A549 (cell line): ENCODE results near the gene TIE1. TPM values are rescaled to one million over a fixed set of nuclear protein-coding genes. Genes with fewer than 3 reads are reported as not detected.

ENCODE experiments used
- ATAC-seq, 2 experiments: fragments of 200-7000 bp in 1 of 2; fragments of >200 bp in 1 of 2; cut with Nextera tagmentation in 1 of 2; cut with Tn5 transposase in 1 of 2; 3 replicates each; pipeline versions ENCODE4 v1.8.0 to v1.9.1; 2018 to 2020; ENCODE audit warnings: mild to moderate bottlenecking in 1 of 2, moderate library complexity in 1 of 2
- CTCF ChIA-PET: fragments of 300-600 bp; sonication (Branson Sonifier 250); formaldehyde crosslinking; extraction: SDS; loops from one replicate; lab custom pipeline; 2021; ENCODE audit warnings: antibody characterized with exemption, inconsistent platforms; lab: Yijun Ruan, JAX
- POLR2A ChIA-PET: fragments of 350-600 bp; formaldehyde crosslinking; extraction: SDS; loops from one replicate; lab custom pipeline; 2021; ENCODE audit warnings: antibody characterized with exemption, inconsistent platforms; lab: Yijun Ruan, JAX
- DNase-seq, 2 experiments: peaks; one replicate each; pipeline versions ENCODE4 v3.0.0 to v3.0.0-alpha.2; 2011 to 2016; ENCODE audit warnings: low read depth in 1 of 2, low spot score in 1 of 2
- FAIRE-seq: peaks from 2 replicates; lab custom pipeline; 2011; peaks lifted over from hg19 to GRCh38; lab: Jason Lieb, UNC
- H3K27ac ChIP-seq, 2 experiments: fragments of >200 bp; sonication (Bioruptor Twin); formaldehyde crosslinking; 3 replicates each; pipeline ENCODE4 v1.5.1; 2016 to 2017
- H3K4me1 ChIP-seq: fragments of >200 bp; sonication (Bioruptor Twin); formaldehyde crosslinking; 3 replicates; pipeline ENCODE4 v1.6.1; 2016
- H3K4me2 ChIP-seq: fragments of >200 bp; sonication (Bioruptor Twin); formaldehyde crosslinking; 3 replicates; pipeline ENCODE4 v1.6.1; 2016
- H3K4me3 ChIP-seq: fragments of >200 bp; sonication (Bioruptor Twin); formaldehyde crosslinking; 3 replicates; pipeline ENCODE4 v1.5.1; 2016
- H3K9me3 ChIP-seq: fragments of >200 bp; sonication (Bioruptor Twin); formaldehyde crosslinking; 3 replicates; pipeline ENCODE4 v1.6.1; 2016
- CBX2 ChIP-seq: fragments of 200-600 bp; sonication (generic); IDR thresholded peaks from 2 replicates; pipeline ENCODE4 v1.6.1; 2016; ENCODE audit warnings: low read depth, mild to moderate bottlenecking, borderline replicate concordance
- EHMT2 ChIP-seq: fragments of 200-600 bp; sonication (generic); IDR thresholded peaks from 2 replicates; pipeline ENCODE4 v1.6.1; 2016; ENCODE audit warnings: antibody characterized with exemption, low read depth, mild to moderate bottlenecking, moderate library complexity
- EP300 ChIP-seq, 2 experiments: fragments of >200 bp; sonication (Bioruptor Twin); formaldehyde crosslinking; IDR thresholded peaks; 2 replicates in 1 of 2; 3 replicates in 1 of 2; pipeline ENCODE4 v1.6.1; 2016 to 2017
- ESRRA ChIP-seq: fragments of 150-350 bp; IDR thresholded peaks from 2 replicates; pipeline ENCODE4 v1.6.1; 2014; ENCODE audit warnings: mild to moderate bottlenecking, low read length, borderline replicate concordance
- GATA3 ChIP-seq: IDR thresholded peaks from 2 replicates; pipeline ENCODE4 v1.6.1; 2012; ENCODE audit warnings: borderline replicate concordance
- HDAC2 ChIP-seq: fragments of 200-600 bp; sonication (generic); IDR thresholded peaks from 2 replicates; pipeline ENCODE4 v1.6.1; 2016
- HOXA7 ChIP-seq: fragments of 250-450 bp; sonication (Bioruptor Pico); IDR thresholded peaks from 2 replicates; pipeline ENCODE4 v1.5.0; 2020; ENCODE audit warnings: mild to moderate bottlenecking, moderate library complexity
- HOXB13 ChIP-seq: fragments of 250-450 bp; sonication (Bioruptor Pico); IDR thresholded peaks from 2 replicates; pipeline ENCODE4 v1.5.0; 2020; ENCODE audit warnings: low read depth, mild to moderate bottlenecking, moderate library complexity
- JUNB ChIP-seq: fragments of >200 bp; sonication (Bioruptor Twin); formaldehyde crosslinking; IDR thresholded peaks from 2 replicates; pipeline ENCODE4 v1.6.1; 2016
- MAZ ChIP-seq: fragments of 150-350 bp; IDR thresholded peaks from 2 replicates; pipeline ENCODE4 v1.6.1; 2014; ENCODE audit warnings: antibody characterized with exemption, low read depth, low read length, borderline replicate concordance
- MYC ChIP-seq: IDR thresholded peaks from 2 replicates; pipeline ENCODE4 v1.6.1; 2012; ENCODE audit warnings: mild to moderate bottlenecking, inconsistent platforms, low read length, improper control_type of control experiment, borderline replicate concordance
- NPAS2 ChIP-seq: fragments of 250-450 bp; sonication (Bioruptor Pico); IDR thresholded peaks from 2 replicates; pipeline ENCODE4 v1.8.0; 2022; ENCODE audit warnings: mild to moderate bottlenecking, moderate library complexity, borderline replicate concordance
- PHF8 ChIP-seq: fragments of 200-600 bp; sonication (generic); IDR thresholded peaks from 2 replicates; pipeline ENCODE4 v1.6.1; 2016; ENCODE audit warnings: low read depth, mild to moderate bottlenecking, antibody characterized with exemption, moderate library complexity, borderline replicate concordance
- POLR2A ChIP-seq: IDR thresholded peaks from 2 replicates; pipeline ENCODE4 v1.6.1; 2012; ENCODE audit warnings: mild to moderate bottlenecking, low read length
- SMC3 ChIP-seq: fragments of >200 bp; sonication (Bioruptor Twin); formaldehyde crosslinking; IDR thresholded peaks from 3 replicates; pipeline ENCODE4 v1.6.1; 2018; ENCODE audit warnings: inconsistent platforms
- SREBF2 ChIP-seq: fragments of 450-650 bp; IDR thresholded peaks from 2 replicates; pipeline ENCODE4 v1.6.1; 2014; ENCODE audit warnings: mild to moderate bottlenecking, moderate library complexity
- TFCP2L1 ChIP-seq: fragments of 250-450 bp; sonication (Bioruptor Pico); IDR thresholded peaks from 2 replicates; pipeline ENCODE4 v1.5.0; 2021; ENCODE audit warnings: mild to moderate bottlenecking
- TP53 ChIP-seq: fragments of 250-450 bp; sonication (Bioruptor Pico); IDR thresholded peaks from 2 replicates; pipeline ENCODE4 v1.5.0; 2021; ENCODE audit warnings: mild to moderate bottlenecking, moderate library complexity
- ZC3H11A ChIP-seq: fragments of 450-650 bp; IDR thresholded peaks from 2 replicates; pipeline ENCODE4 v1.6.1; 2014; ENCODE audit warnings: antibody characterized with exemption, mild to moderate bottlenecking
- ZSCAN20 ChIP-seq: fragments of 250-450 bp; sonication (Bioruptor Pico); IDR thresholded peaks from 2 replicates; pipeline ENCODE4 v1.8.0; 2022; ENCODE audit warnings: mild to moderate bottlenecking, moderate library complexity
- WGBS: methylation state at CpG from one replicate; pipeline ENCODE4 v1.1.6; 2017; ENCODE audit errors: missing lambda C conversion rate; 5-methylcytosine and 5-hydroxymethylcytosine counted together
- polyA plus RNA-seq, 4 experiments: library from polyadenylated mRNA; depleted of rRNA in 3 of 4; stranded (reverse); fragments of >200 nt; fragmentation: RNase III in 1 of 4; extraction: RNeasy Plus Mini Kit Qiagen cat#74134 plus additional on column Dnase treatment in 1 of 4; gene quantifications; 2 replicates in 3 of 4; 3 replicates in 1 of 4; pipeline ENCODE4 v1.2.3, GENCODE V29; 2011 to 2017
- TF ChIP-seq, protein P1 (sequence below): IDR thresholded peaks from 2 replicates; pipeline ENCODE4 v1.6.1; 2012
- TF ChIP-seq, protein P2 (sequence below): fragments of 450-650 bp; IDR thresholded peaks from 2 replicates; pipeline ENCODE4 v1.6.1; 2014; ENCODE audit warnings: antibody characterized with exemption

Gene TIE1
- polyA plus RNA-seq, 2 of the 4 experiments (the other 2 are of a cell fraction) = not detected

- Histone ChIP-seq H3K4me1 (no peaks in the 10 kb centered on the region), H3K4me3 (no peak overlapping the region), H3K27ac (no peak overlapping the region), H3K4me2 (no peak overlapping the region), H3K9me3 (no peaks in the 10 kb centered on the region)
- ChIA-PET CTCF (no interaction called here), POLR2A (no interaction called here)
- DNase-seq (no peak), ATAC-seq (no peak), FAIRE-seq (no peak)
- TF ChIP-seq EP300 (IDR thresholded peaks at IDR 0.05) = no peak
- no peak for TF ChIP-seq SREBF2
- no peak for TF ChIP-seq SMC3
- TF ChIP-seq TP53 (CRISPR knock-in tag) = no peak
- TF ChIP-seq, protein P1, sequence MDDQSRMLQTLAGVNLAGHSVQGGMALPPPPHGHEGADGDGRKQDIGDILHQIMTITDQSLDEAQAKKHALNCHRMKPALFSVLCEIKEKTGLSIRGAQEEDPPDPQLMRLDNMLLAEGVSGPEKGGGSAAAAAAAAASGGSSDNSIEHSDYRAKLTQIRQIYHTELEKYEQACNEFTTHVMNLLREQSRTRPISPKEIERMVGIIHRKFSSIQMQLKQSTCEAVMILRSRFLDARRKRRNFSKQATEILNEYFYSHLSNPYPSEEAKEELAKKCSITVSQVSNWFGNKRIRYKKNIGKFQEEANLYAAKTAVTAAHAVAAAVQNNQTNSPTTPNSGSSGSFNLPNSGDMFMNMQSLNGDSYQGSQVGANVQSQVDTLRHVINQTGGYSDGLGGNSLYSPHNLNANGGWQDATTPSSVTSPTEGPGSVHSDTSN = no peak
- TF ChIP-seq JUNB = no peak
- no peak for TF ChIP-seq TFCP2L1 (CRISPR knock-in tag)
- no peak for TF ChIP-seq POLR2A
- TF ChIP-seq, protein P2, sequence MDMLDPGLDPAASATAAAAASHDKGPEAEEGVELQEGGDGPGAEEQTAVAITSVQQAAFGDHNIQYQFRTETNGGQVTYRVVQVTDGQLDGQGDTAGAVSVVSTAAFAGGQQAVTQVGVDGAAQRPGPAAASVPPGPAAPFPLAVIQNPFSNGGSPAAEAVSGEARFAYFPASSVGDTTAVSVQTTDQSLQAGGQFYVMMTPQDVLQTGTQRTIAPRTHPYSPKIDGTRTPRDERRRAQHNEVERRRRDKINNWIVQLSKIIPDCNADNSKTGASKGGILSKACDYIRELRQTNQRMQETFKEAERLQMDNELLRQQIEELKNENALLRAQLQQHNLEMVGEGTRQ = no peak
- no peak for TF ChIP-seq PHF8
- TF ChIP-seq MAZ = no peak
- TF ChIP-seq CBX2 = no peak
- TF ChIP-seq ZC3H11A = no peak
- no peak for TF ChIP-seq HOXA7
- no peak for TF ChIP-seq ZSCAN20 (CRISPR knock-in tag)
- TF ChIP-seq ESRRA = no peak
- TF ChIP-seq NPAS2 (CRISPR knock-in tag) = no peak
- no peak for TF ChIP-seq EHMT2
- no peak for TF ChIP-seq HOXB13
- WGBS = 72% methylated on average over 7 of the region's 7 CpGs
These were observed 23.5 kb upstream of the TIE1 start for GRCh38 chr1:43277116-43277876.

DNA sequence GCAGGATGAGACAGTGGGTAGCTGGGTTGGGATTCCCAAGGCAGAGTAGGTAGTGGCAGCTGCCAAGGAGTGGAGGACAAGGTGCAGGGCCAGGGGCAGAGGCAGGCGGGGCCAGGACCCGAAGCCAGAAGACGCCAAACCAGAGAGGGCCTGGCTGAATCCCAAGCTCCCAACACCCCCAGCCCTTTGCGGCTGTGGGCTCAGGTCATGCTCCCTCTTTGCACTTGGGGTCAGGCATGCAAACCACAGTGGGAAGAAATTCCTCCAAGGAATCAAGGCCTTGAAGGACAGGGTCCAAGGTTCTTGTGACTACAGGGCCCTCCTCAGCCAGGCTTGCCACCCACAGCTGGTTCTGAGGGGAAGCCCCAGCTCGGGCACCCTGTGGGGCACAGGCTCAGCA lies 21.6 kb upstream of the TIE1 start:
- ATAC-seq (no peak), DNase-seq (no peak), FAIRE-seq (no peak)
- H3K4me3 ChIP-seq = no peak overlapping the region
- POLR2A ChIA-PET = no interaction called here
- H3K9me3 ChIP-seq = no peaks in the 10 kb centered on the region
- CTCF ChIA-PET = no interaction called here
- H3K27ac ChIP-seq = no peak overlapping the region
- TF ChIP-seq NPAS2 (CRISPR knock-in tag) (no peak), HDAC2 (no peak), GATA3 (no peak), SMC3 (no peak), MYC (no peak)
- 78% methylated on average over 4 of the region's 5 CpGs for WGBS
- no peaks in the 10 kb centered on the region for H3K4me1 ChIP-seq
- H3K4me2 ChIP-seq = no peak overlapping the region

DNA sequence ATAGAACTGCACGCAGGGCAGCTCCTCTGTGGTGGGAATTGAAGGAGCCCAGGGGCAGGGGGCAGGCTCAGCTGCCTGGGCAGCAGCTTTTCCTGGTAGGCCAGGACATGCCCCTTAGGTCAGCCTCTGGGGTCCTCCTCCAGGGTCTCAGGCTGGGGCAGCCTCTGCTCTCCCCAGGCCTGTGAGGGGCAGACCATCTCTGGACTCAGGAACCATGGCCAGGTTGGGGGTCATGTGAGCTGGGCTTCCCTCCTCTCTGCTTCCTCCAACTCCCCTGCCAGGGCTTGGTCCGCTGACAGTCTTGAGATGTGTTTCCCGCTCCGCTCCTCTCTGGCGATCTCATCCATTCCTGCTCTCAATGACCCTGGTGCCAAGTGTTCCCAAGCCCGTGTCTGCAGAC lies 21.1 kb upstream of the TIE1 start:
- ATAC-seq = no peak
- TF ChIP-seq, protein P2 = no peak
- no peaks in the 10 kb centered on the region for H3K9me3 ChIP-seq
- H3K4me3 ChIP-seq = no peak overlapping the region
- H3K27ac ChIP-seq = no peak overlapping the region
- H3K4me1 ChIP-seq = no peaks in the 10 kb centered on the region
- POLR2A ChIA-PET = no interaction called here
- DNase-seq = no peak
- FAIRE-seq = no peak
- no peak overlapping the region for H3K4me2 ChIP-seq
- 81% methylated on average over 5 of the region's 6 CpGs for WGBS
- CTCF ChIA-PET = no interaction called here
